Forelimb muscle (tissue), 1 donor: ENCODE measurements around the gene C2CD4A. TPM values are rescaled to one million over a fixed set of nuclear protein-coding genes. Genes with fewer than 3 reads are reported as not detected.
"Not testable (repeated sequence)": the region's sequence is repeated elsewhere in the genome, so short reads cannot be mapped to it uniquely, and the experiment has no call there.

Source experiments
- DNase-seq: peaks from one replicate; pipeline ENCODE4 v3.0.0-alpha.2; 2013; ENCODE audit warnings: low read depth
- polyA plus RNA-seq: library from polyadenylated mRNA; unstranded; fragments of 120-200 nt; gene quantifications from one replicate; pipeline ENCODE4 v1.2.1, GENCODE V29; 2013; ENCODE audit not compliant: insufficient read length

C2CD4A gene, protein sequence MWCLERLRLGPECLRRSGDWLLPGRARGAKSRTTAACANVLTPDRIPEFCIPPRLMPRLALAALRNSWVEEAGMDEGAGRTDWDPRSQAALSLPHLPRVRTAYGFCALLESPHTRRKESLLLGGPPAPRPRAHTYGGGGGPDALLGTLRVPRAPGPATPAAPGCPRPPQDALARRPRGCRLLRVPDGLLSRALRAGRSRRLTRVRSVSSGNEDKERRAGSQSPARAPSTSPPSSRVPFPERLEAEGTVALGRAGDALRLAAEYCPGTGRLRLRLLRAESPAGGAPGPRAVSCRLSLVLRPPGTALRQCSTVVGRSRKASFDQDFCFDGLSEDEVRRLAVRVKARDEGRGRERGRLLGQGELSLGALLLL
- polyA plus RNA-seq, result 0.04 TPM

DNA sequence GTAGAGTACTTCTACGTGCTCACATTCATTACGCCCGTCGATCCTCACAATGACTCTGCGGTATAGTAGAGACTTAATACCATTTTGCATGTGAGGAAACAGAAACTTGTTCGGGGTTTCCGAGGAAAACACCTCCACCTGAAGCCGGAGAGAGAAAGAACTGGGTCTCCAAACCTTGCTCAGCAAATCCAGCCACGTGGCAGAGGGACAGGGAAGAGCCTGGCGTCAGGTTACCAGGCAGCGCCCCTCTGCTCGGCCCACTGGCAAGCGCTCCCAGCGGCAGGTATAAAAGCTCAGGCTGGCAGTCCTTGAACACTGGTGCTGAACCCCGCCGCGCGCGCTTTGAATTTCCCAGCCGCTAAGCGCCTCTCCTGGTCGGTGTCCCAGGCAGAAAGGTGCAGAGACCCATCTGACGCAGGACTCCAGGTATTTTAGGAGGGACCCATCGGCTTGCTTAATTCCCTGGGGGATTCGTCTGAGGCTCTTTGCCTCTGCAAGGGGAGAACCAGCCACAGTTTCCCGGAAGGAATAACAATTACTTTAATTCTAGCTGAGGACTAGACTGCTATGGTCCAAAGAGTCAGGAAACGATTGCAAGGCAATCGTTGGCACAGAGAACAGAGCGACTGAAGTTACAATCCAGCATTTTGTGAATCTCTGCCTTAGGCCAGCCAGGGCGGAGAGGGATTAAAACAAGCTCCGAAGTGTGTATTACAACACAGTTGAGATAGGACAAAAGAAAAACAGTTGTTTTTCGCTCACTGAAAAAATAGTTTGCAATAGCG, at the start of gene C2CD4A:
Gene C2CD4A (plus strand): TSS at position 315 of the 785 bp plus-strand sequence. CDS start 637 bp downstream, outside the sequence.
- DNase-seq, result no peak

DNA sequence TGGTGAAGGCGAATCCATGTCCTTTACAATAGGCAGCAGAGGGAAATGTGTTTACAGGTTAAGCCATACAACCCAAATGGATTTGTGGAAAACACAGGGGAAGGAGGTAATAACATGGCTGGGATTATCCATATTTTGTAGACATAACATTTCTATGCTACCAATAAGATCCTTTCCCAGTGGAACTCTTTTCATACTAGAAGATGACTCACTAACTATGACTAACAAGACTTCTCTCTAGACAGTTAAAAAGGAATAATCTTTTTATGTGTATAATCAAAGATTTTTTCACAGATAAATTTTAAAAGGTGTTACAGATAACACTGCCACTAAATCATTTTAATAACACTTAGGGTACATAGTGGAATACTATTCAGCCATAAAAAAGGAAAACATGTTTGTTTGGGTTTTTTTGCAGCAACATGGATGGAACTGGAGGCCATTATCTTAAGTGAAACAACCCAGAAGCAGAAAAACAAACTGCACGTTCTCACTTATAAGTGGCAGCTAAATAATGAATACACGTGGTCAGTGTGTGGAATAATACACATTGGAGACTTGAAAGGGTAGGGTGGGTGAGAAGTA, 46.1 kb upstream of the C2CD4A start:
- DNase-seq, result no peak

DNA sequence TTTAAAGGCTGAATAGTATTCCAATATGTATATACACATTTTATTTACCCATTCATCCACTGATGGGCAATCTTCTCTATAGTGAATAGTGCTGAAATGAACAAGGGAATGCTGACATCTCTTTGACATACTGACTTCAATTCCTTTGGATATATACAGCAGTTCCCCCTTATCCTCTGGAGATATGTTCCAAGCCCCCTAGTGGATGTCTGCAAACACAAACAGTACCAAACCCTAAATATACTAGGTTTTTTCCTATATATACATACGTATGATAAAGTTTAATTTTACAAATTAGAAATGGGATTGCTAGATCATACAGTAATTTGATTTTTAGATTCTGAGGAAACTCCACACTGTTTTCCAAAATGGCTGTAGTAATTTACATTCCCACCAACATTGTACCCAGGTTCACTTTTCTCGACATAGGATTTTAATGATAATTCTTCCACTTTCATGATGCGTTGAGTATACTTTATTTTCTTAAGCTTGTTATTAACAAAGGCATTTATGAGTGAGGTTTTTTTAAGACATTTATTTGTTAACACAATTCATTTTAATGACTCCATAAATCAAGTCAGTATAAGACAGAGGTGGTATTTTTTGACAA, 44.7 kb upstream of the C2CD4A start:
- no peak for DNase-seq

DNA sequence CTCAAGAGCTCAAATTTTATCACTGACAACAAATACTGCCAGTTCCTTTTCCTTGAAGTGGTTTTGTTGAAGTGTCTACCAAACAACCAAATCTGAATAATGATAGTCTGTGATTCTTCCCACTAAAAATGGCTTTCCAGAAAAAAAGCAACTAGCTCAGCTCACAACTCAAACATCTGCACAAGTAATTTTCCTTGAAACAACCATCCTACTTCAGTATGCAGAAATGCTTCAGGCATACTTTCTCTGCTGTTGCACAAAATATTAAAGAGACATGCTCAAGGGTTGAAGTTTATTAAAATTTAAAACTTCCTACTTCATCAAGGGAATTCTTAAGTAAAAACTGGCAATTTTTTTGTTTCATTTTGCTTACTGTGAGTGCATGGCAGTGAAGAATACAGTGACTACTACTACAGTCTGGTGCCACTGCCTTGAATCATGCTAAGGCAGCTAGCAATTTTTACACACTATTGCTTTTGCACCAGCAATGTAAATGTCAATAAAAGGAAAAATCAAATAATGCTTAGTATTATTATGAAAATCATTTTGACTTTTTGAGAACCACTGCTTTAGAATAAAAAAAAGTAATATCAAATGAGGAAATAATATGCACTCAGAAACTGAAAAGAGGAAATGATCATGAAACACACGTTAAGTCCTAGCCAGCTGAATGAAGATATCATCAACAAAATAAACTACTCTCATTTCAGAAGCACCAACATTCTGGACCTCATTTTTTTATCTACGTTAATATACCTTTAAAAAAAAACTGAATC, 40.1 kb upstream of the C2CD4A start:
- DNase-seq, result no peak

DNA sequence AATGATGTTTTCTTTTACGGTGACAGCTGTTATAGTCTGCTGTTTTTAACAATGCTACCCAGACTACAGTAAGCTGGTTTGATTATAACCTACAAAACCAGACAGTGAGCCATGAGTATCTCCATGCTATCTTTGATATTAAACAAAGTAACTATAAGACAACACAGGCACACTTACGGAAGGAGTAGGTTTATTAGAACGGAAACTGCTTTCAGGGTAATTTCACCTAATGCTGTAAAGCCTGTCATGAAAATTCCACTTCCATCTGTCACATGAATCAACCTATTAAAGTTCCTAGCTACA, 39.6 kb upstream of the C2CD4A start:
- no peak for DNase-seq

DNA sequence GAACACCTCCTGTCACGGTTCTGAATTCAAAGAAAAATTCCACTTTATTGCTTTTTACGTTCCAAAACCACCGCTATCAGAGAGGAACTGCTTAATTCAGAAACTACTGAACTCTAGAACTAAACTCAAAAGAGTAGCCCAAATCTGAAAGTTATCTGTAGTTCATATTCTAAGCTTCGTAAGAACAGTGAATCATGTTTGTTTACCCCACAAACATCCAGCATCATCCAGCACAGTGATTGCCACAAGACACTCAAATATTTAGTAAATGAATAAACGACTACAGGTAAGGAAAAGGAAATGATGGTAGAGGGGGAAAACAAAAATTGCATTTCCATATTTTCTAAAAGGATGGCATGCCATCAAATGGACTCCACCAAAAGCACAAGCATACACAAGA, 38.9 kb upstream of the C2CD4A start:
- no peak for DNase-seq

DNA sequence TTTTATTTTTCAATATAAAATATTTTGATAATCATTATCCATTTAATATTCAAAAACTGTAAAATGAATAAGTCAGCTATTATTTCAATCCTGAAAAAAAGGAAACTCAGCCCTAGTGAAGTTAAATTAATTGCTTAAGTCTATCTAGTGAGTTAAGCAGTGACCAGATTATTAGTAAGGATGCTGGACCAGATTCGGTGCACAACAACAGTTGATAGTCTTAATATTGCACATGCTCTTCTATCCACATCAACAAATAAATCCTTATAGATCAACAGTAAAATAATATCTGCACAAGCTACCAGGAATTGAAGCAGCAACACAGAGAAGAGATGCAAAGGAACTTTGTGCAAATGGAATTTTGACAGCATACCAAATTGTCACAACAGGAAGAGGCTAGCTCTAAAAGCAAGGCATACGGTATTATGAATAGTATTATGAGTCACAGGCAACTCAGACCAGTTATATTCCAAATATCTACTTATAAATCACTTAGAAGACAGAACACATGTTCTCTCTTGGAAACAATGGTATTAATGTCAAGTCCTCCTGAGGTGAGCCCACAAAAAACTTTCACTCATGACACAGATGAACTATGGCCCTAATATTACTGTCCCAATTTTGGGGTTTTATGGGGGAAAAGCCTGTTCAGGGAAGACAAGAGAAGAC, 31.4 kb upstream of the C2CD4A start:
- DNase-seq, result no peak

DNA sequence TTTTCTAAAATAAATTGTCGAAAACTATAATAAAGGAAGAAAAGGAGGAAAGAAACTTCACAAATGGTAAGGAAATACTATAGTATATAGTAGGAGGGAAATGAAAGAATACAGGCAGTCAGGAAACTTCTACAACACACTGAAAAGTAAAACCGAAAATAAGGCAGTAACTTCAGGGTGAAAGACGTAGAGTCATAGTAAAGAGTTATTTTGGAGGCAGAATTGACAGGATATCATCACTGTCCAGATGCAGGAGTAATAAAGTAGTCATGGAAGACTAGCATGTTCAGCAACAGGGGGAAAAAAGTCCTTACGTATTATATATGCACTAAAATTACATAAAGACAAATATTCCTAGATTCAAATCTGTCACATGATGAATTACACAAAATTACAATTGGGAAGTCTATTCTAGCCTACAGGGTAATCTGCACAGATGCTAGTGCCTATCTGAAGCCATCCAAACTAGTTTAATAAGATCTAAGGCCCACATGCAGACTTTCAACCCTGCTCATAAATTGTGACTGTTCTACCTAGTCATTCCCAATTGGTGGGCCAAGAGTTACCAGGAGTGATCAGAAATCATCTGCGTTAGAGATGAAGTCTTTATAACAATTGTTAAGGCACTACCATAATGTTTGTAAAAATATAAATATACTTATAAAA, 20.6 kb upstream of the C2CD4A start:
- DNase-seq, result no peak

DNA sequence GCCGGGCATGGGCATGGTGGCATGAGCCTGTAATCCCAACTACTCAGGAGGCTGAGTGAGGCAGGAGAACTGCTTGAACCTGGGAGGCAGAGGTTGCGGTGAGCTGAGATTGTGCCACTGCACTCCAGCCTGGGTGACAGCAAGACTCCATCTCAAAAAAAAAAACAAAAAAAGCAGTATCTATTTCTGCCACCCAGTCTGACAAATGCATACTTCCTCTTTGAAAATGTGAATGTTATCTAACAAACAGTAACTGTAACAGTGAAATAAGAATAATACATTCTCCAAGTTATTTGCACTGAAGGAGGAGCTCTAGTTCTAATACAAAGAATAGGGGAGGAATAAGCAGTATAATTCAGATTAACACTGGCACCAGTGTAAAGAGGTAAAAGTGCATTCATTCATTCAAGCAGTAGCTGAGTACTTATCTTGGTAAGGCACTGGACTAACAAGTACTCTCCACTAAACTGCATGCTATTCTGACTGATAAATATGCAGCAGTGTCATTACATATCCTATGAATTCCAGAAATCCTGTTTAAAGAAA, 19.4 kb upstream of the C2CD4A start:
- no peak for DNase-seq

DNA sequence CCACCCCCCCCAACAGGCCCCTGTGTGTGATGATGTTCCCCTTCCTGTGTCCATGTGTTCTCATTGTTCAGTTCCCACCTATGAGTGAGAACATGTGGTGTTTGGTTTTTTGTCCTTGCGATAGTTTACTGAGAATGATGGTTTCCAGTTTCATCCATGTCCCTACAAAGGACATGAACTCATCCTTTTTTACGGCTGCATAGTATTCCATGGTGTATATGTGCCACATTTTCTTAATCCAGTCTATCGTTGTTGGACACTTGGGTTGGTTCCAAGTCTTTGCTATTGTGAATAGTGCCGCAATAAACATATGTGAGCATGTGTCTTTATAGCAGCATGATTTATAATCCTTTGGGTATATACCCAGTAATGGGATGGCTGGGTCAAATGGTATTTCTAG, 18.5 kb upstream of the C2CD4A start:
- not testable (repeated sequence) for DNase-seq

DNA sequence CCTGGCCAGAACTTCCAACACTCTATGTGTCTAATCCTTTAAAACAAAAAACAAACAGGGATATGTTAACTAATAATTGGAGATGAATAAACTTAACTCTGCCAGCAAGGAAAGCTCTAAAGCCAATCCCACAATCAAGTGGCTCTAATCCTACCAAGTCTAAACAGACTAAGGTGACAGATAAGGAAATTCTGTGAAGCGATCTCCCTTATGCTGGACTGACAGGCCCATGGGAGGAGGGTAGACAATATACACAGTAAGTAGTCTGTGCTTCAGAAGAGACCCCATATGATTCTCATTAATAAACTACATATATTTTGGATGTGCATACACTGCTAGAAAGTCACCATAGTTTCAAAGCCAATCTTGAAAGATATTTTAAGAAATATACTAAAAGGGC, 16.7 kb upstream of the C2CD4A start:
- no peak for DNase-seq

DNA sequence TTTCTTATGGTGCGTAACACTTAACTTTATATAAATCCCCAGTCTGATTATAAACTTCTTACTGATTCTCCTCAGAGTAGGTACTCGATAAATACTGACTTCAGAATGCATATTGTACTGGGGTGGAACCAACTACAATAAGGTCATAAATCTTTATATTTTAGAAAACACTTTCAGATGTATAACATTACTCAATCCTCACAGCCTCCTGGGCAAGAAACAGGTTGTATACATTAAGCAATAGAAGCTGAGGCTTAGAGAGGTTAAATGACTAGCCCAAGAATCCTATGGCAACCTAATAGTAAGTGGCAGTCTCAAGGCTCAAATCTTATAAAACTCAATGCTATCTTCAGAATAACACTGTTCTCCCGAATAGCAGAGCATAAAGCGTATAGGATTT, 15.6 kb upstream of the C2CD4A start:
- no peak for DNase-seq

DNA sequence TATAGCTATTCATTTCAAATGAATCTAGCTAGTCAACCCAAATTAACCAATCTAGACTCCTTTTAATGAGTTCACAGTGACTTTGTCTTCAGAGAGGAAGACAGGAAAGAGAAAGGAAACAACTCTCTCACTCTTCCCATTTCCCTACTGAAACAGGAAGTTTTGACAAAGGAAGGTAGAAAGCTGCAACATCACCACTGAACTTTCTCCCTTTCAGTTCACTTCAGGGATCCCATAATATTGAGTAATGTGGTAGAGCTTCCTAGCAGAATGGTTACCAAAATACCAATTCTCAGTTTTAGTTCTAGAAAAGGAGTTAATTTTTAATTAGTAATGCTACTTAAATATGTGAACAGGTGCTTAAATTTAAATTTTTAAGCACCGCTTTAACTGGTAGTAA, 14.1 kb upstream of the C2CD4A start:
- DNase-seq, result no peak

DNA sequence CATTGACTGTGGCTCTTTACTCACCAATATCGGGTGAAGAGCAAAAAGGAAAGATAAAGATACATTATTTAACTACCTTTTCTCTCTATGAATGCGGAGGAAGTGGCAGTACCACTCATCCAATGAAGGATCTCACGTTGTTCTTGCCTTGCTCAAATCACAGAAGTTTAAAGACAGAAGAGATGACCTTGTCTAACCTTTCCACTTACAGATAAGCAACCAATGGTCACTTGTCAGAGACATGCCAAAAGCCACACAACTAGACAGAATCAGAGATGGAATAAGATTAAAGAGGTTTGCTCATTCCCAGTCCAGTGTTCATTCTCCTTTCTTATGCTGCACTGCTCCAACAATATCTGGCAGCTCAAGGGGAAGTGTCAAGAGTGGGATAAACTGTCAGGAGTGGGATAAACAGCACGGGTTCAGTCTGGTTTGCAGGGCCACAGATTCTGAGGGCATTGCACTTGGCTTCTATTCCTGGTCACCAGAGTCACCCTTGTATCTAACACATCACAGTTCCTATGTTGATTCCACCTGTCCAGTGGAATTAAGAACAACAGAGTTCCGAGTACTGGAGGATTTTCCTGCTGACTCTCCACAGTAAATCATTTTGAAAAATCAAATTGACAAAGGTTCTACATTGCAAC, 13.2 kb upstream of the C2CD4A start:
- DNase-seq, result no peak

DNA sequence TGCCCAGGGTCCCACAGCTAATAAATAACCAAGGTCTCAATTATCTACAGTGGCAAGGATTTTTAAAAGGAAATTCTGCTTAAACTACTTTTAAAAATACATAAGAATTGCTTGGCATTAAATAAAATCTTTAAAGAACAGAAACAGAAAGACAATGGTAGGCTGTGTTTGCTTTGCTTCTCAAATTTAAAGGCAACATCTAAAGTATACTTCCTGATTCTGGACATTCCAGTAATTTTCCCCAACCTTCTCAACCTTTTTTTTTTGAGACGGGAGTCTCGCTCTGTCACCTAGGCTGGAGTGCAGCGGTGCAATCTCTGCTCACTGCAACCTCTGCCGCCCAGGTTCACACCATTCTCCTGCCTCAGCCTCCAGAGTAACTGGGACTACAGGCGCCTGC, 11.8 kb upstream of the C2CD4A start:
- DNase-seq, result no peak

DNA sequence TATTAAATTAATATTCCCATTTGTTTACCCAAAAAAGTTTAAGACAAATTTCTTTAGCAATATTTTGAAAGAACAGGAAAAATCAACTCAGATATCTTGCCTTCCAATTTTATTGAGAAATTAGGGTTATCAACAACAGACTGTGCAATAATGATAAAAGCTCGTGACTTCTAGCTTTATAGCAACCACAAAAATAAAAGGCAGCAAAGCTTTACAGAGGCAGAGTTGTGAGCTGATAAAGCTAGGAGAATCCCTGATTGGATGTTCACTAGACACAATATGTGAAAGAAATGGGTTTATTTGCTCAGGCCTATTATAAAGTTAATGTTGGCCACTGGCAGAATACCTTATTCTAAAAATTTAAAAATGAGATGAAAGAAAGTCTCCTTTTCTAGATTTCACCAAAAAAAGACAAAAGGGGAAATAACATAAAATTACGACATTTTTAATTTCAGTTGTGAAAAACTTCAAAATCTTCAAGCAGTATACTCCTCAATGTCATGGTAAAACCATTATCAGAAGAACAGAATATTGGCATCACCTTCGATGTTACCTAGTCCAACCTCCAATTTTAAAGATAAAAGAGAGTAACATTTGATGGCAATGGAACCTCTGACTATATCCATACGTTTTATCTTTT, 9.3 kb upstream of the C2CD4A start:
- no peak for DNase-seq

DNA sequence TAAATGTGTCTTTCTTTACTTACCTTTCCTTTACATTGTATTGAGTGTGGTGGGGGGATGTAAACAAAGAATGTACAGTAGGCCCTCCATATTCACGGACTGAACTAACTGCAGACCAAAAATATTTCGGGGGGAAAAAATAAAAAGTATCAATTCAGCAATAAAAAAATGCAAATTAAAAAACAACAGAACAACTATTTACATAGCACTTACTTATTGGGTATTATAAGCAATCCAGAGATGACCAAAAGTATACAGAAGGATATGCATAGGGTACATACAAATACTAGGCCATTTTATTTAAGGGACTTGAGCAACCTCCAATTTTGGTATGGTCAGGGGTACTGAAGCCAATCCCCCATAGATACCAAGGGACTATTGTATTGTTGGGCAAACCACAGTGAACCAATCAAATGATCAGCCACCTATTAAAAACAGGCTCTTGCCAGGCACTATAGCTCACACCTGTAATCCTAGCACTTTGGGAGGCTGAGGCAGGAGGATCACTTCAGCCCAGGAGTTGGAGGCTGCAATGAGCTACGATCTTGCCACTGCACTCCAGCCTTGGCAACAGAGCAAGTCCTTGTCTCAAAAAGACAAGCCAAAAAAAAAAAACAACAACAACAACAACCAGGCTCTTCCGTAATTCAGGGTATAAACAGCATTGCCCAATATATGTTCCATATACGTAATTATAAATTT, 8.3 kb upstream of the C2CD4A start:
- no peak for DNase-seq

DNA sequence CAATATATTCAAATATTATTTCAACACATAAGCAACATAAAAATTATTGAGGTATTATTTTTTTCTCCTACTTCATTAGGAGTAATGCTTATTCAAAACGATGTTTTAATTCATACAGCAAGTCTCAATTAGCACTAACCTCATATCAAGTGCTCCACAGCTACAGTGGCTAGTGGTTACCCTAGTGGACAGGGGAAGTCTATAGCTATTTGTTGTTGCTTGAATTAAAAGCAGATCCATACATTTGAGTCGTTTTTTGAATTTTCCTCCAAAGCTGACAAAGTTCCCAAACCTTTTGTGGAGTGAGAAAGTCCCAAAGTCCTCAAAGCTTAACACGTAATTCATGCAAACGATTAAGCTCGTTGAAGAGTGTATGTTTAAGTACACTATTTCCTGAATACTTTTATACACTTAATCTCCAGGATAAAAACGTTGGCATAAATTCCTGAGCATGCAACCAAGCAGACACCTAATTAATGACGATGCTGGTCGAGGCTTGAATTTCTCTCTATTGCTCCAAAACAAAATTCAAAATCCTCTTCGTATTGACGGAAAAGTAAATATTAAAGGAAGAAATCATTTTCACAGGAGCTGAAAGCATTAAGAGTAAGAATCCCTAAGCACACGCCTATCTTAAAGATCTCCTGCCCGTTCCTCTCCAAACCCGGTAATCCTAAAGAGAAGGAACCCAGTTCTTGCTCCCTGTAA, 7.5 kb upstream of the C2CD4A start:
- DNase-seq, result no peak
